ENCODE data around the gene HIVEP3.

- TF ChIP-seq, protein P1, sequence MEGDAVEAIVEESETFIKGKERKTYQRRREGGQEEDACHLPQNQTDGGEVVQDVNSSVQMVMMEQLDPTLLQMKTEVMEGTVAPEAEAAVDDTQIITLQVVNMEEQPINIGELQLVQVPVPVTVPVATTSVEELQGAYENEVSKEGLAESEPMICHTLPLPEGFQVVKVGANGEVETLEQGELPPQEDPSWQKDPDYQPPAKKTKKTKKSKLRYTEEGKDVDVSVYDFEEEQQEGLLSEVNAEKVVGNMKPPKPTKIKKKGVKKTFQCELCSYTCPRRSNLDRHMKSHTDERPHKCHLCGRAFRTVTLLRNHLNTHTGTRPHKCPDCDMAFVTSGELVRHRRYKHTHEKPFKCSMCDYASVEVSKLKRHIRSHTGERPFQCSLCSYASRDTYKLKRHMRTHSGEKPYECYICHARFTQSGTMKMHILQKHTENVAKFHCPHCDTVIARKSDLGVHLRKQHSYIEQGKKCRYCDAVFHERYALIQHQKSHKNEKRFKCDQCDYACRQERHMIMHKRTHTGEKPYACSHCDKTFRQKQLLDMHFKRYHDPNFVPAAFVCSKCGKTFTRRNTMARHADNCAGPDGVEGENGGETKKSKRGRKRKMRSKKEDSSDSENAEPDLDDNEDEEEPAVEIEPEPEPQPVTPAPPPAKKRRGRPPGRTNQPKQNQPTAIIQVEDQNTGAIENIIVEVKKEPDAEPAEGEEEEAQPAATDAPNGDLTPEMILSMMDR (IDR thresholded peaks at IDR 0.05): no peak
- TF ChIP-seq POLR2A (IDR thresholded peaks at IDR 0.05): no peak
- TF ChIP-seq EP300 (IDR thresholded peaks at IDR 0.05): no peak
Measured at GRCh38 chr1:41941381-41941780, 22.7 kb upstream of the HIVEP3 start.

Data from tibial nerve (tissue), 4 donors.